C4-2B (cell line): ENCODE measurements around the gene PITX2.

ENCODE experiments used
- H3K27ac ChIP-seq: fragments of 450-650 bp; 2 replicates; pipeline ENCODE4 v1.5.1; 2017
- CTCF ChIP-seq: fragments of 450-650 bp; conservative IDR thresholded peaks from 2 replicates; pipeline ENCODE4 v1.5.1; 2017; ENCODE audit warnings: mild to moderate bottlenecking
- ZFX ChIP-seq: fragments of 450-650 bp; IDR thresholded peaks from 2 replicates; pipeline ENCODE4 v1.6.1; 2017

The PITX2 gene

GRCh38 chr4:110620322-110620690 is 2.6 kb downstream of the PITX2 start:
- H3K27ac ChIP-seq: no peak overlapping the region
- TF ChIP-seq CTCF (no peak), ZFX (no peak)

- no peak overlapping the region for H3K27ac ChIP-seq
- no peak for TF ChIP-seq ZFX
- no peak for TF ChIP-seq CTCF
Observed at GRCh38 chr4:110619463-110620247, 3.2 kb downstream of the PITX2 start.

GRCh38 chr4:110618581-110619462 is 4.1 kb downstream of the PITX2 start:
- no peak overlapping the region for H3K27ac ChIP-seq
- TF ChIP-seq ZFX (no peak), CTCF (no peak)

- no peak overlapping the region for H3K27ac ChIP-seq
- no peak for TF ChIP-seq ZFX
- no peak for TF ChIP-seq CTCF
Observed at GRCh38 chr4:110617646-110618580, 5.0 kb downstream of the PITX2 start.

GRCh38 chr4:110617075-110617640 is 5.7 kb downstream of the PITX2 start:
- no peak overlapping the region for H3K27ac ChIP-seq
- TF ChIP-seq ZFX (no peak), CTCF (no peak)

GRCh38 chr4:110616238-110617074 is 6.4 kb downstream of the PITX2 start:
- TF ChIP-seq CTCF (no peak), ZFX (no peak)
- H3K27ac ChIP-seq: no peak overlapping the region
